GM12878 (cell line): ENCODE results near the gene OPCML. TPM values are rescaled to one million over a fixed set of nuclear protein-coding genes. Genes with fewer than 3 reads are reported as not detected.

Experiments used
- CBFB ChIP-seq: IDR thresholded peaks from 2 replicates; pipeline ENCODE4 v1.6.1; 2016; ENCODE audit warnings: antibody characterized with exemption, low read depth
- CHD4 ChIP-seq: fragments of 200-600 bp; sonication (generic); IDR thresholded peaks from 2 replicates; pipeline ENCODE4 v1.6.1; 2016; ENCODE audit warnings: mild to moderate bottlenecking
- CREB1 ChIP-seq: IDR thresholded peaks from 2 replicates; pipeline ENCODE4 v1.6.1; 2012; ENCODE audit warnings: low read depth, mild to moderate bottlenecking, inconsistent platforms
- CREM ChIP-seq: IDR thresholded peaks from 2 replicates; pipeline ENCODE4 v1.6.1; 2014; ENCODE audit warnings: antibody characterized with exemption, low read depth
- EP300 ChIP-seq, 2 experiments: fragments of 150-350 bp in 1 of 2; IDR thresholded peaks; 2 replicates each; pipeline ENCODE4 v1.6.1; 2011 to 2012; ENCODE audit warnings: low read depth in 2 of 2, low read length in 2 of 2, borderline replicate concordance in 1 of 2, improper control_type of control experiment in 1 of 2, inconsistent platforms in 1 of 2; ENCODE audit not compliant: control insufficient read depth in 1 of 2
- HDAC2 ChIP-seq: fragments of 200-600 bp; sonication (generic); IDR thresholded peaks from 2 replicates; pipeline ENCODE4 v1.6.1; 2017
- JUND ChIP-seq: IDR thresholded peaks from 2 replicates; pipeline ENCODE4 v1.6.1; 2012; ENCODE audit warnings: low read depth, mild to moderate bottlenecking, low read length, improper control_type of control experiment, moderate library complexity
- MTA3 ChIP-seq: IDR thresholded peaks from 2 replicates; pipeline ENCODE4 v1.6.1; 2012; ENCODE audit warnings: low read length, inconsistent platforms, borderline replicate concordance
- MXI1 ChIP-seq: fragments of 150-350 bp; IDR thresholded peaks from 2 replicates; pipeline ENCODE4 v1.6.1; 2011; ENCODE audit warnings: low read depth, mild to moderate bottlenecking, inconsistent platforms, low read length, improper control_type of control experiment
- NR2C1 ChIP-seq: fragments of 450-650 bp; IDR thresholded peaks from 2 replicates; pipeline ENCODE4 v1.6.1; 2017; ENCODE audit warnings: antibody characterized with exemption, mild to moderate bottlenecking, moderate library complexity
- NRF1 ChIP-seq: conservative IDR thresholded peaks from 2 replicates; pipeline ENCODE4 v1.6.1; 2011; ENCODE audit warnings: mild to moderate bottlenecking, low read depth, low read length, improper control_type of control experiment
- PAX5 ChIP-seq: IDR thresholded peaks from 2 replicates; pipeline ENCODE4 v1.6.1; 2011; ENCODE audit warnings: low read depth, low read length, borderline replicate concordance
- POLR2AphosphoS5 ChIP-seq: IDR thresholded peaks from 2 replicates; pipeline ENCODE4 v1.6.1; 2011; ENCODE audit warnings: mild to moderate bottlenecking, low read length, inconsistent platforms
- SMARCA5 ChIP-seq: fragments of 450-650 bp; IDR thresholded peaks from 2 replicates; pipeline ENCODE4 v1.6.1; 2017; ENCODE audit warnings: mild to moderate bottlenecking
- SRF ChIP-seq, 2 experiments: IDR thresholded peaks; 2 replicates each; pipeline ENCODE4 v1.6.1; 2011; ENCODE audit warnings: low read depth in 2 of 2, low read length in 2 of 2, mild to moderate bottlenecking in 1 of 2, moderate library complexity in 1 of 2
- SUZ12 ChIP-seq: fragments of 200-600 bp; sonication (generic); IDR thresholded peaks from one replicate; pipeline ENCODE4 v1.6.1; 2018; ENCODE audit warnings: antibody characterized with exemption, mild to moderate bottlenecking; ENCODE audit not compliant: unreplicated experiment
- TARDBP ChIP-seq: IDR thresholded peaks from 2 replicates; pipeline ENCODE4 v1.6.1; 2016; ENCODE audit warnings: borderline replicate concordance
- ZNF24 ChIP-seq: fragments of 450-650 bp; IDR thresholded peaks from 2 replicates; pipeline ENCODE4 v1.6.1; 2017; ENCODE audit warnings: antibody characterized with exemption, mild to moderate bottlenecking
- polyA plus RNA-seq, 11 experiments: library from polyadenylated mRNA; depleted of rRNA in 4 of 11; unstranded in 6 of 11; stranded (reverse) in 5 of 11; fragments of >200 nt; fragmentation: Nextera tagmentation in 4 of 11; fragmentation: Illumina TruSeq in 1 of 11; extraction: Ambion mirVana in 4 of 11; extraction: Trizol in 1 of 11; gene quantifications; 1 replicate in 1 of 11; 2 replicates in 10 of 11; pipeline versions ENCODE4 v1.2.1 to v1.2.3, GENCODE V29; 2011 to 2016; ENCODE audit warnings: inconsistent platforms in 2 of 11, missing spikeins in 2 of 11, low read depth in 1 of 11
- total RNA-seq, 4 experiments: library from RNA; depleted of rRNA in 3 of 4; stranded (reverse); fragments of >200 nt in 3 of 4; fragmentation: Illumina TruSeq in 1 of 4; extraction: Trizol in 1 of 4; gene quantifications; 2 replicates each; pipeline versions ENCODE4 v1.2.1 to v1.2.3, GENCODE V29; 2013 to 2021
- TF ChIP-seq, protein P1 (sequence below): IDR thresholded peaks from 2 replicates; pipeline ENCODE4 v1.6.1; 2011; ENCODE audit warnings: low read depth, mild to moderate bottlenecking, low read length, moderate library complexity, borderline replicate concordance; ENCODE audit errors: extremely low read depth
- TF ChIP-seq, protein P2 (sequence below): IDR thresholded peaks from 2 replicates; pipeline ENCODE4 v1.6.1; 2011; ENCODE audit warnings: borderline replicate concordance, low read depth, mild to moderate bottlenecking, moderate library complexity, low read length; ENCODE audit not compliant: insufficient read depth, poor library complexity, severe bottlenecking
- TF ChIP-seq, protein P3 (sequence below): fragments of 150-350 bp; IDR thresholded peaks from 2 replicates; pipeline ENCODE4 v1.6.1; 2014; ENCODE audit warnings: mild to moderate bottlenecking, low read depth, low read length
- TF ChIP-seq, protein P4 (sequence below): fragments of 450-650 bp; IDR thresholded peaks from 2 replicates; pipeline ENCODE4 v1.6.1; 2017; ENCODE audit warnings: mild to moderate bottlenecking, moderate library complexity

Gene OPCML
- total and polyA plus RNA-seq, 10 of the 15 experiments (the other 5 are each of a cell fraction or from before 2014, with no cell fraction given), result 0.84 TPM; not detected in 9

DNA sequence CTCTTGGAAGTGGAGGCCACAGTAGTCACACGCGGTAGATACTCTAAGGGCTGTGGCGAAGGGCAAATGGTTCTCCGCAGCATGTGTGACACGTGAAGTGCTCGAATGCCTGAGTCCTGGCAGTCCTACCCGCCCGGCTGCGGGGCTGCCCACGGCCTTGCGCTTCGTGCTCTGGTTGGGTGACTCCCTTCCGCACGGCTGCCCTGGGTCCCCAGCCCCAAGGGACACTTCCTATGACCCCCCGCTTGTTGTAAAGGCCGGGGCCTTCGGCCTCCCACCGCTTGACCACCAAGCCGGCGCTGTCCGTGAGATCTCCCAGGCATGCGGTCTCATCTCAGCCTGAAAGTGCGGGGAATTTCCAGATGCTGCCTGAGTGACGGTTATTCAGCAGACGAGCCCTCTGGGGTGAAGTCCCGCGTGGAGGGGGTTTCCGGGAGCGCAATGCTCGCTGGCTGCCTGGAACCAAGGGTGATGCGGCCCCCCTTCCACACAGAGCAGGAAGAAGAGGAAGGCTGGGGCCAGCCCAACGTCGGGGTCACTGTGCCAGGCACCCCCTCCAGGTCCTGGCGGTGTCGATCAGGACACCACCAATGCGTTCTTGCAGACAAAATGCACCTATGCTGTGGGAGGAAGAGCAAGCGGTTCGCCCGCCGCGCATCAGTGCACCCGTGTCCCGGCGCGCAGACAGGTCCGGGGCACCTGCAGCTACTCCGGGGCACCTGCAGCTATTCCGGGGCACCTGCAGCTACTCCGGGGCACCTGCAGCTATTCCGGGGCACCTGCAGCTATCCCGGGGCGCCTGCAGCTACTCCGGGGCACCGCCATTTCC, 171.2 kb downstream of the OPCML start (continued):
- TF ChIP-seq, protein P1, sequence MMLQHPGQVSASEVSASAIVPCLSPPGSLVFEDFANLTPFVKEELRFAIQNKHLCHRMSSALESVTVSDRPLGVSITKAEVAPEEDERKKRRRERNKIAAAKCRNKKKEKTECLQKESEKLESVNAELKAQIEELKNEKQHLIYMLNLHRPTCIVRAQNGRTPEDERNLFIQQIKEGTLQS, result no peak
- no peak for TF ChIP-seq JUND
- no peak for TF ChIP-seq NRF1
- no peak for TF ChIP-seq SUZ12
- no peak for TF ChIP-seq CBFB
- no peak for TF ChIP-seq NR2C1
- TF ChIP-seq SRF (IDR thresholded peaks at IDR 0.05; ENCODE audit: low read depth in 2 of 2, low read length in 2 of 2), result no peak
- TF ChIP-seq SMARCA5, result no peak
- TF ChIP-seq HDAC2, result no peak
- no peak for TF ChIP-seq CHD4
- TF ChIP-seq ZNF24, result no peak
- no peak for TF ChIP-seq POLR2AphosphoS5
- peak; percentile 41; the same call in 1 of the 2 replicates for TF ChIP-seq PAX5
- no peak for TF ChIP-seq MXI1
- TF ChIP-seq CREM, result no peak
- TF ChIP-seq, protein P2, sequence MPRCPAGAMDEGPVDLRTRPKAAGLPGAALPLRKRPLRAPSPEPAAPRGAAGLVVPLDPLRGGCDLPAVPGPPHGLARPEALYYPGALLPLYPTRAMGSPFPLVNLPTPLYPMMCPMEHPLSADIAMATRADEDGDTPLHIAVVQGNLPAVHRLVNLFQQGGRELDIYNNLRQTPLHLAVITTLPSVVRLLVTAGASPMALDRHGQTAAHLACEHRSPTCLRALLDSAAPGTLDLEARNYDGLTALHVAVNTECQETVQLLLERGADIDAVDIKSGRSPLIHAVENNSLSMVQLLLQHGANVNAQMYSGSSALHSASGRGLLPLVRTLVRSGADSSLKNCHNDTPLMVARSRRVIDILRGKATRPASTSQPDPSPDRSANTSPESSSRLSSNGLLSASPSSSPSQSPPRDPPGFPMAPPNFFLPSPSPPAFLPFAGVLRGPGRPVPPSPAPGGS, result no peak
- TF ChIP-seq, protein P3, sequence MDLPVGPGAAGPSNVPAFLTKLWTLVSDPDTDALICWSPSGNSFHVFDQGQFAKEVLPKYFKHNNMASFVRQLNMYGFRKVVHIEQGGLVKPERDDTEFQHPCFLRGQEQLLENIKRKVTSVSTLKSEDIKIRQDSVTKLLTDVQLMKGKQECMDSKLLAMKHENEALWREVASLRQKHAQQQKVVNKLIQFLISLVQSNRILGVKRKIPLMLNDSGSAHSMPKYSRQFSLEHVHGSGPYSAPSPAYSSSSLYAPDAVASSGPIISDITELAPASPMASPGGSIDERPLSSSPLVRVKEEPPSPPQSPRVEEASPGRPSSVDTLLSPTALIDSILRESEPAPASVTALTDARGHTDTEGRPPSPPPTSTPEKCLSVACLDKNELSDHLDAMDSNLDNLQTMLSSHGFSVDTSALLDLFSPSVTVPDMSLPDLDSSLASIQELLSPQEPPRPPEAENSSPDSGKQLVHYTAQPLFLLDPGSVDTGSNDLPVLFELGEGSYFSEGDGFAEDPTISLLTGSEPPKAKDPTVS, result no peak
- TF ChIP-seq MTA3, result no peak
- no peak for TF ChIP-seq TARDBP
- TF ChIP-seq EP300 (IDR thresholded peaks at IDR 0.05; ENCODE audit: borderline replicate concordance in 1 of 2, control insufficient read depth in 1 of 2, low read depth in 2 of 2, low read length in 2 of 2), result no peak
- TF ChIP-seq, protein P4, sequence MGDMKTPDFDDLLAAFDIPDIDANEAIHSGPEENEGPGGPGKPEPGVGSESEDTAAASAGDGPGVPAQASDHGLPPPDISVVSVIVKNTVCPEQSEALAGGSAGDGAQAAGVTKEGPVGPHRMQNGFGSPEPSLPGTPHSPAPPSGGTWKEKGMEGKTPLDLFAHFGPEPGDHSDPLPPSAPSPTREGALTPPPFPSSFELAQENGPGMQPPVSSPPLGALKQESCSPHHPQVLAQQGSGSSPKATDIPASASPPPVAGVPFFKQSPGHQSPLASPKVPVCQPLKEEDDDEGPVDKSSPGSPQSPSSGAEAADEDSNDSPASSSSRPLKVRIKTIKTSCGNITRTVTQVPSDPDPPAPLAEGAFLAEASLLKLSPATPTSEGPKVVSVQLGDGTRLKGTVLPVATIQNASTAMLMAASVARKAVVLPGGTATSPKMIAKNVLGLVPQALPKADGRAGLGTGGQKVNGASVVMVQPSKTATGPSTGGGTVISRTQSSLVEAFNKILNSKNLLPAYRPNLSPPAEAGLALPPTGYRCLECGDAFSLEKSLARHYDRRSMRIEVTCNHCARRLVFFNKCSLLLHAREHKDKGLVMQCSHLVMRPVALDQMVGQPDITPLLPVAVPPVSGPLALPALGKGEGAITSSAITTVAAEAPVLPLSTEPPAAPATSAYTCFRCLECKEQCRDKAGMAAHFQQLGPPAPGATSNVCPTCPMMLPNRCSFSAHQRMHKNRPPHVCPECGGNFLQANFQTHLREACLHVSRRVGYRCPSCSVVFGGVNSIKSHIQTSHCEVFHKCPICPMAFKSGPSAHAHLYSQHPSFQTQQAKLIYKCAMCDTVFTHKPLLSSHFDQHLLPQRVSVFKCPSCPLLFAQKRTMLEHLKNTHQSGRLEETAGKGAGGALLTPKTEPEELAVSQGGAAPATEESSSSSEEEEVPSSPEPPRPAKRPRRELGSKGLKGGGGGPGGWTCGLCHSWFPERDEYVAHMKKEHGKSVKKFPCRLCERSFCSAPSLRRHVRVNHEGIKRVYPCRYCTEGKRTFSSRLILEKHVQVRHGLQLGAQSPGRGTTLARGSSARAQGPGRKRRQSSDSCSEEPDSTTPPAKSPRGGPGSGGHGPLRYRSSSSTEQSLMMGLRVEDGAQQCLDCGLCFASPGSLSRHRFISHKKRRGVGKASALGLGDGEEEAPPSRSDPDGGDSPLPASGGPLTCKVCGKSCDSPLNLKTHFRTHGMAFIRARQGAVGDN, result peak; percentile 56; the same call in 1 of the 2 replicates
- TF ChIP-seq CREB1, result no peak
